GM18951 (cell line): ENCODE data around the gene VAMP3.

Experiments
- POLR2A ChIP-seq: IDR thresholded peaks from 4 replicates; pipeline ENCODE4 v1.6.1; 2011; ENCODE audit warnings: mild to moderate bottlenecking; ENCODE audit not compliant: insufficient read length, insufficient read depth; ENCODE audit errors: extremely low read depth
- in situ Hi-C: fragments of 300-500 bp; cut with MboI; formaldehyde crosslinking; loops from one replicate; pipeline ENCODE4 v1.12.0; 2022; ENCODE audit warnings: low sequenced_read_pairs, mixed read lengths, inconsistent platforms; ENCODE audit not compliant: unreplicated experiment

VAMP3 gene

DNA sequence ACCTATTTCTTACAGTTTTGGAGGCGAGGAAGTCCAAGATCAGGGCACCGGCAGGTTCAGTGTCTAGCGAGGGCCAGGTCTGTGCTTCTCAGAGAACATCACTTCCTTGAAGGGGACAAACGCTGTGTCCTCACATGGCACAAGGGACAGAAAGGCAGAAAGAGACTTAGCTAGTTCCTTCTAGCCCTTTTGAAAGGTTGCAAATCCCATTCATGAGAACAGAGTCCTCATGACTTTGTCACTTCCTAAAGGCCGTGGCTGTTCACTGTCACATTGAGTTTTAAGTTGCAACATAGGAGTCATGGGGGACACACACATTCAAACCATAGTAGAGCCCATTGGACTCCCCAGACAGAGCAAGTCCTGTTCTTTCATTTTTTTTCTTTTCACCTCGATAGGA is 40.4 kb downstream of the VAMP3 start:
- in situ Hi-C loops = no loop called here
- no peak for TF ChIP-seq POLR2A

DNA sequence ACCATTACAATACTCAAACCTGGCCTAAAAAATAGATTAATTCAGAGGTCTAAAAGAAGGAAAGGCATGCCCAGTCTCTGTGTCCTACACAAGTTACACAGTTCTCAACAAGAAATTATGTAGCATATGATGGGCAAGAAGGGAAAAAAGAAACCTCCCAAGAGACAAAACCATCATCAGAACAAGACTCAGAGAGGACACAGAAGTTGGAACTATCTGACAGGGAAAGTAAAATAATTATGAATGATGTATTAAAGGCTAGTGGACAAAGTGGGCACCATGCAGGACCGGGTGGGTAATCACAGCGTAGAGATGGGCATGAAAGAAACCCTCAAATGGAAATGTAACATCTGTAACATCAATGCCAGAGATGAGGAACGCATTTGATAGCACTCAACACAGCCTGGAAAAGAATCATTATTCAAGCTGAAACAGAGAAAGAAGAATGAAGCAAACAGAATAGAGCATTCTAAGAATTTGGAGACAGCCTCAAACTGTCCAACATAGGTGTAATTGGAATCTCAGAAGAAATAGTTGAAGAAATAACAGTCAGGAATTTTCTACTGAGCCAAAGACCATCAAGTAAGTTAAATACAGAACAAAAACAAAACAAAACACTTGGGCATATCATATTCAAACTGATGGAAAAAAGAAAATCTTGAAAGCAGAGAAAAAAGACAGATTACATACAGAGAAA is 42.7 kb downstream of the VAMP3 start:
- no peak for TF ChIP-seq POLR2A
- in situ Hi-C loops = no loop called here

DNA sequence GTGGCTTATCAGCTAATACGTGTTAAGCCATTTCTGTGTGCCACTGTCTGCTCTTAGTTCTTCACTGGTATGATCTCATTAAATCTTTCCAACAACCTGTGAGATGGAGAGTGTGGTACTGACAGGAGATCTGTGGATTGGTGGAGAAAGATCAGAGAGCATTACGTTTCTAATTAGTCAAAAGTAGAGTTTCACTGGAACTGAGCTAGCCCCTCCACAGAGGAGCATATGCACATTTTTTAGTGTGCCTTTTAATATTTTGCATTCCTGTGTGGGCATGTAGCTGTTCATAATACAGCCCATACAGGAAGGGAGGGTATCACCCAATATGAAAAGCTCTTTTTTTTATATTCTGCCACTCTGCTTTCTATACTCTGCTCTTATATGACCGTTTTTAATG is 50.2 kb downstream of the VAMP3 start:
- no peak for TF ChIP-seq POLR2A
- in situ Hi-C loops = no loop called here

DNA sequence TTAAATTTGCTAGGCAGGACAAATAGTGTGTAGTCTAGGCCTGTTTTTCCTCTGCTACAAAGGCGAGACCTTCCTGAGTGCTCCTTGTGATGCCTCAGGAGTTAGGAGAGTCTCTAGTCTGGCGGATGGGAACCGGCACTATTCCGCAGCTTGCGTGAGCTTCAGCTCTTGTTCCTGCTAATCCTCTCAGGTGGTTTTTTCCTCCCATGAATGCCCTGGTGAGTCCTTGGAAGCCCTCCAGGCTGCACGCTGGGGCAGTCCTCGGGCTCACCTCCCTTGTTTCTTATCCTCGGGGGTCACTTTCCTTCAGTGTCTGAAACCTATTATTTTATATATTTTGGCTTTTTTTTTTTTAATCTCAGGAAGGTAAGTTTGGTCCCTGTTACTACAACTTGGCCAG is 53.6 kb downstream of the VAMP3 start:
- no peak for TF ChIP-seq POLR2A
- in situ Hi-C loops = no loop called here

DNA sequence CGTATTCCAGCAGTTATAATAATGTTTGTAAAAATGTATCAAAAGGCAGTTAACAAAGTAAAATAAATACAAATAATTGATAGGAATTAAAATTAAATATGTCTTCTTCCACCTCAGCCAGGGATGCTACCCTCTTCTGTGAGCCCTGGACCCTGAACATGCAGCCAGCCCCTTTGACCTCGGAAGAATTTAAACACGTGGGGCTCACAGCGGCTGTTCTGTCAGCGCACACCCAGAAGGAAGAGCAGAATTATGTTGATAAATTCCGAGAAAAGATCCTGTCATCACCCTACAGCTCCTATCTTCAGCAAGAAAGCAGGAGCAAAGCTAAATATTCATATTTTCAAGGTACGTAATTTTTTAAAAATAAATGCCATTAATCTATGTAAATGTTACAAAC is 55.3 kb downstream of the VAMP3 start:
- in situ Hi-C loops = no loop called here
- no peak for TF ChIP-seq POLR2A

DNA sequence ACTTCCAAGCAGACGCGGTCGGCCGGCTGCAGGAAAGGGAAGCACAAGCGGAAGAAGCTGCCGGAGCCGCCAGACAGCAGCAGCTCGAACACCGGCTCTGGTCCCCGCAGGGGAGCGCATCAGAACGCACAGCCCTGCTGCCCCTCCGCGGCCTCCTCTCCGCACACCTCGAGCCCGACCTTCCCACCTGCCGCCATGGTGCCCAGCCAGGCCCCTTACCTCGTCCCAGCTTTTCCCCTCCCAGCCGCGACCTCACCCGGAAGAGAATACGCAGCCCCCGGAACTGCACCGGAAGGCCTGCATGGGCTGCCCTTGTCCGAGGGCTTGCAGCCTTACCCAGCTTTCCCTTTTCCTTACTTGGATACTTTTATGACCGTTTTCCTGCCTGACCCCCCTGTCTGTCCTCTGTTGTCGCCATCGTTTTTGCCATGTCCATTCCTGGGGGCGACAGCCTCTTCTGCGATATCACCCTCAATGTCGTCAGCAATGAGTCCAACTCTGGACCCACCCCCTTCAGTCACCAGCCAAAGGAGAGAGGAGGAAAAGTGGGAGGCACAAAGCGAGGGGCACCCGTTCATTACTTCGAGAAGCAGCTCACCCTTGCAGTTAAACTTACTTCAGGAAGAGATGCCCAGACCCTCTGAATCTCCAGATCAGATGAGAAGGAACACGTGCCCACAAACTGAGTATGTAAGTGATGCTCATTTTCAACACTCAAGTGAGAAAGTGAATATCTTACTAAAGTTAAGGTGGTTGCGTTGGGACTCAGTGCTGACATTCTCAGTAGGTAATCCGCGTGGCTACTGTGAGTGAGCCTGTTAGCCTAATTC is 56.2 kb downstream of the VAMP3 start:
- TF ChIP-seq POLR2A = peak; percentile 63
- in situ Hi-C loops = no loop called here
